GM19193 (cell line): ENCODE results near the gene GGNBP2.

Source experiments
- POLR2A ChIP-seq: IDR thresholded peaks from 4 replicates; pipeline ENCODE4 v1.6.1; 2011; ENCODE audit not compliant: insufficient read depth, insufficient read length; ENCODE audit errors: extremely low read depth

The GGNBP2 gene

GRCh38 chr17:36627101-36627500, 82.4 kb downstream of the GGNBP2 start:
- no peak for TF ChIP-seq POLR2A

- no peak for TF ChIP-seq POLR2A
Measured at GRCh38 chr17:36628576-36628975, 83.9 kb downstream of the GGNBP2 start.

GRCh38 chr17:36629252-36629847, 84.6 kb downstream of the GGNBP2 start:
- no peak for TF ChIP-seq POLR2A

GRCh38 chr17:36629970-36630502, 85.3 kb downstream of the GGNBP2 start:
- TF ChIP-seq POLR2A, result no peak

- TF ChIP-seq POLR2A, result no peak
Measured at GRCh38 chr17:36631022-36631421, 86.3 kb downstream of the GGNBP2 start.

GRCh38 chr17:36632916-36633771, 88.4 kb downstream of the GGNBP2 start:
- no peak for TF ChIP-seq POLR2A
